GM18499 (cell line): Measurements from ENCODE around the gene DLEC1.
"Not testable (repeated sequence)": the region's sequence is repeated elsewhere in the genome, so short reads cannot be mapped to it uniquely, and the experiment has no call there.

Experiments used
- ATAC-seq: cut with Tn5 transposase; IDR thresholded peaks from one replicate; pipeline ENCODE4 v1.9.1; 2021; ENCODE audit warnings: moderate number of reproducible peaks; ENCODE audit not compliant: insufficient read depth, unreplicated experiment

DLEC1 gene

DNA sequence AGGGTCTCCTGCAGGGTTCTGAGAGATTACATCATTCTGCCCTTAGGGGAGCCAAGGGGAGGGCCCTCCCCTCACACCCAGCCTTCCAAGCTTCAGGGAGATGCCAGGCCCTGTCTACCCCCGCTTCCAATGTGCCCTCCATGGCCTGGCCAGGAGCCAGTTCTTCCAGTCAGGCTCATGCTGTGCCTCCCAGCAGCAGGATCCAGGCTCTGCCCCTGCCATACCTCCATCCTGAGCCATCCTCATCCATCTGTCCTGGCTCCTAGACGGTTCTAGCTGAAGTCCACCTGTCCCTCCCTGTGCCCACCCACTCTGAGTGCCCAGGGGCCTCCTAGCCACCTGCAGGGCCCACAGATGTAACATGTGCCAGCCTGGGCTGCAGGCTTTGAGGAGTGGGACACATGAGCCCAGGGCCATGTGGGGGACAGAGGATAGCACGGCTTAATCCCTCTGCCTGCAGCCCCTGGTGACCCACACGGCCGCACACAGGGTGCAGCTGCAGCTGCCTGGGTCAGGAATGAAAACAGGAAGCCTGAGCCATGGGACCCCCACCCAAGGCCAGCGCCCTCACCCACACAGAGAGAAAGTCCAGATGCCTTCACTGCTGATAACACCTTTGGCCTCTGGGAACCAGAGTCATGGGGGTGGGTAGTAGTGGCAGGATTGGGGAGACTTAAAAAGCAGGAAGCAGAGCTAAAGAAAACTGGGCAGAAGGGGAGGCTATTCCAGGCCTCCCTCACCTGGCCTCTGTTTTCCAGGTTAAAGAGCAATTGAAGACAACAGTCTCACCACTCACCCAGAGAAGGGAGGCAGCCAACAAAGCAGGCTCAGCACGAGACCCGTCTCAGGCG is 21.3 kb upstream of the DLEC1 start:
- no peak for ATAC-seq

DNA sequence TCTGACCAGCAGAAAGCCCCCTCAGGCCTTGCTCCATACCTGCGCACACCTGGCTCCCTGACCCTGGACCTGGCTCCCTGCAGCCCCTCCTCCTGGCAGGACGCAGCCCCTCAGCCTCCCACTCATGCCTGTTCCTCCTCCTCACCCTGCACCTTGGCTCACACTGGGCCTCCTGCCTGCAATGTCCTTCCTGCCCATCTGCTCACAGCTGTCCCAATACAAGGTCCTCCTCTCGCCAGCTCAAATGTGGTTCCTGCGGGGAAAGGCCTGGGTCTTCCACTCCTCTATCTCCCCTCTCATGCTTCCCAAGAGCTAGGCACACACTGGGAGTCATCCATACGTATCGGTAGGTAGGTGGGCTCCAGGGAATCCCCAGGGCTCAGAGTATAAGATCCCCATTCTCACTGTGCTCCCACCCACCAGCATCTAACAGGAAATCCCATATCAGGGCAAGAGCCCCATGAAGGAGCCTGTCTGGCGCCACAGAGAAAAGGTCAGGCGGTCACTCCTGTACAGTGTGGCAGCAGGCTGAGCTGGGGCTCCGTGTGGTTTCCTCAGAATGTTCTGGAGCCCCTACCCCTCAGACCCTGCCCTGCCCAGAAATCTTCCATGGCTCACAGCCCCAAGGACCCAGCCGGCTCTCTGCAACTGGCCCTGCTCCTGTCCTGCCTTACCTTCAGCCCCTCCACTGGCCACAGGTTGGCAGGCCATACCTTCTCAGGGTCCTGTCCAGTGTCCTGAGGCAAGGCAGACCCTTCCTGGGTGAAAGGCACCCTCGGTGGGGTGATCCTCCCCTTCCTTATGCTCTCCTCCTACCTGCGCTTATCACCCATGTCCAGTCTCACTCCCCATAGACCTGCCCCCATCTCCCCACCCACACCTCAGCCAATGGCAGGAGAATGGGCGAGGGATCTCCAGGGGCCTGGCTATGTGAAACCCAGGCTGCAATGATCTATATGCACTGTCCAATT is 20.4 kb upstream of the DLEC1 start:
- ATAC-seq, result no peak

DNA sequence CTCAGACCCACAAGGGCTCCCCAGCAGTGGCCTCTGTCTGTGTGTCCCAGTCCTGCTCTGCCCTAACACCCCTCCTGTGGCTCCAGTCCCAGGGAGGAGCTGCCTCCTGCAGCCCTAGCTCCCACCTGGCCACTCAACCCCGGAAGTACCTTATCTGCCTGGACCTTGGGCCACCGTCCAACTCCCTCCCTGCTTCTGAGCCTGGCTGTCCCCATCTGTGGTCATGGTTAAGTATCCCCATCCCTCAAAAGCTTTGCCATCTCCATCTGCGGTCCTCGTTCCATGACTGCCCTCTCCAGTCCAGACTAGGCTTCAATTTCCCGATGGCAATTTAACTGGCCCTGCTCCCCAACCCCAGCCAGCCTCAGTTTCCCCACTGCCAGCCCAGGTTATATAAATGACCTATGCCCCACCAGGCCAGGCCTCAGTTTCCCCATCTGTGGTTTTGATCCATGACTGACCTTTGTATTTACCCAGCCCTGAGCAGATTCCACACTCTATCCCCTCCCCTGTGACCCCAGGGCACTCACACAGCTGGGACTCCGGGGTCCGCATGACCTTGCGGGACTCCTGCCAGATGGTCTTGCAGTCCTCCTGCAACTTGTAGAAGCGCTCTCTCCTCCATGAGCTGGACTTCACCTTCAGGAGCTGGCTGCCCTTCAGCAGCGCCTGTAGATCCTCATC is 19.2 kb upstream of the DLEC1 start:
- no peak for ATAC-seq

DNA sequence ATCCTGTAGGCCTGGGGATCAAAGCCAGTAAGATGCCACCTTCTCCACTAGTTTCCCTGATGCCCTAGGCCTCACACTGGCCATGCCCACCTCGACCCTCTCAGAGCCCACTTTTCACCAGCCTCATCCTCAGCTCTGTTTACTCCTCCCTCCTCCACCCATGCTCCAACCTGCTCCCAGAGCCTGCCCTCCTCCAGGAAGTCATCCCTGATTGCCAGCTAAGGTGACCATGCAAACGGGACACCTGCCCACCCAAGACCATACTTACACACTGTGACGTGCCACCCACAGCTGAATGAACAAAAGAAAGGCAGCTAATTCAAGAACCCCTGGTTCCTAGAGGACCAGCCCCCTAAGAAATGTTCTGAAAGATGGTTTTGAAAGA is 18.7 kb upstream of the DLEC1 start:
- ATAC-seq, result no peak

DNA sequence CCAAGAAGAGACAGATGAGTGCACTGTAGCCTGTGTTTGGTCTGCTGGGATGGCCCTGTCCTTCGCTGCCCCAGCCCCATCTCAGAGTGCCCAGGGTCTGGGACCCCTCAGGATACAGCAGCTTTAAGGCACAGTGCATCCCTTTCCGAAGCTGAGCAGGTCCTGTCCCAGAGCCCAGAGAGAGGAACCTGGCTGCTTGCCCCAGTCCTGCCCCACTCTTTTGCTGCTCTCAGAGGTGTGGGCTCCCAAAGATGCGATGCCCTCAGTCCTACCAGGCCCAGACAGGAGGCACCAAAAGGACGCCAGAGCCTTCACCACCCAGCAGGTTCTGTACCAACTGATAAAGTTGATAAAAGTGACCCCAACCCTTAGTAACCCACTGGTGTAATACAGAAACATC is 17.8 kb upstream of the DLEC1 start:
- no peak for ATAC-seq

DNA sequence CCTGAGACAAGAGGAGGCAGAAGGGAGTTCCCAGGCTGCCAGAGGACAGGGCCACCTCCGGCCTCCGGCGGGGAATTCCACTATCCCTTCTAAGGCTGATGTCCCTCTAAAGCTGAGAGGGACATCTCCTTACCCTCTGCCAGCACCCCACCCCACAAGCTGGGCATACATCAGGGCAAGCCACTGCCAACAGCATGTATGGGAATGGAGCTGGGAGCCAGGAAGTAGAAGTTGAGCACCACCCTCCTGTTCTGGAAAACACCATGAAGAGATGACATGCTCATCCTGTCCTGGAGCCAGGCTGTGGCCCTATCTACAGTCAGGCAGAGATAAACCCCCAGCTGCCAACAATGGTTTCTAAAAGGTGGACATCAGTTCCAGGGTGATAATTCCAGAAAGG is 16.7 kb upstream of the DLEC1 start:
- ATAC-seq, result no peak

DNA sequence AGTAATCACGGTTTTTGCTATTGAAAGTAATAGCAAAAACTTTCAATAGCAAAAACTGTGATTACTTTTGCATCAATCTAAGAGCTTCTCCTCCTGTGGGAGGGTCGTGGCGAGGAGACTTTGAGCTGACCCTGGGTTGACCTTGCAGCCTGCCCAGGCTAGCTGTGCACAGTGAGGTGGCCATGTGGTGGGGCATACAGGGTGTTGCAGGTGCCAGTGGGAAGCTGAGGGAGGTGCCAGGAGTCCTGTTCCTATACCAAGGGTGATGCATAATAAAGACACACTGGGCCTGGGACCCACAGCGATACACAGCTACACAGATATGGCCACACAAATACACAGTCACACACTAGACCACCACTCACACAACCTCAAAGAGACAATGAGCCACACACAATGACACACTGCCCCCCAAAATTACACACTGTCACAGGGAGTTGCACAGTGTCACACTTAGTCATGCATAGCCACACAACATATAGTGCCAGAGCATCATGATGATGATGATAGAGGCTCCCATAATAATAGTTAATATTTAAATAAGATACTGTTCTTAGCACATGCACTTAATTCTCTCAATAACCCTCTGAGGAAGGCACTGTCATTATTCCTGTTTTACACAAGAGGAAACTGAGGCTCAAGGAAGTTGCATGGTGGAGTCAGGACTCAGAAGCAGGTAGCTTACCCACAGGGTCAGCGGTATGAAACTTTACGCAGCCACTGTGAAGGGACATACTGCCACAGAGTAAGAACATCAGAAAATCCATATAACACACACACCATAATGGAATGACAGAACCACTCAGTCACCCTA is 15.9 kb upstream of the DLEC1 start:
- ATAC-seq, result no peak

DNA sequence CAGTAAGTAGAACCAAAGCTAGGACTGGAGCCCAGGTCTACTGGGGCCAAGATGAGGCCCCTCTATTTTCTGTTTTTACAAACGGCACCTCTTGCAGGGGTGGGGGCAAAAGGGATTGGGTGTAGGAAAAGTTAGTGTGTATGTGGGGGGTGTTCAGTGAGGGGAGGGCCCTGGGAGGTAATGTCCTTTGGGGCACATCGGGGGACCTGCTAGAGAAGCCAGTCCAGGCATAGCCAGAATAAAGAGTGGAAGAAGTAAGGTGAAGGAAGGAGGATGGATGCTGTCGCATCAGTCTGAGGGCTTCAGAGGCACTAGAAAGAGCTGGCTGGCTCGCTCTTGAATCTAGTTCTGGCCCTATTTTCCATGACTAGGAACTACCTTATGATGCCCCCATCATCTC is 12.2 kb upstream of the DLEC1 start:
- no peak for ATAC-seq

DNA sequence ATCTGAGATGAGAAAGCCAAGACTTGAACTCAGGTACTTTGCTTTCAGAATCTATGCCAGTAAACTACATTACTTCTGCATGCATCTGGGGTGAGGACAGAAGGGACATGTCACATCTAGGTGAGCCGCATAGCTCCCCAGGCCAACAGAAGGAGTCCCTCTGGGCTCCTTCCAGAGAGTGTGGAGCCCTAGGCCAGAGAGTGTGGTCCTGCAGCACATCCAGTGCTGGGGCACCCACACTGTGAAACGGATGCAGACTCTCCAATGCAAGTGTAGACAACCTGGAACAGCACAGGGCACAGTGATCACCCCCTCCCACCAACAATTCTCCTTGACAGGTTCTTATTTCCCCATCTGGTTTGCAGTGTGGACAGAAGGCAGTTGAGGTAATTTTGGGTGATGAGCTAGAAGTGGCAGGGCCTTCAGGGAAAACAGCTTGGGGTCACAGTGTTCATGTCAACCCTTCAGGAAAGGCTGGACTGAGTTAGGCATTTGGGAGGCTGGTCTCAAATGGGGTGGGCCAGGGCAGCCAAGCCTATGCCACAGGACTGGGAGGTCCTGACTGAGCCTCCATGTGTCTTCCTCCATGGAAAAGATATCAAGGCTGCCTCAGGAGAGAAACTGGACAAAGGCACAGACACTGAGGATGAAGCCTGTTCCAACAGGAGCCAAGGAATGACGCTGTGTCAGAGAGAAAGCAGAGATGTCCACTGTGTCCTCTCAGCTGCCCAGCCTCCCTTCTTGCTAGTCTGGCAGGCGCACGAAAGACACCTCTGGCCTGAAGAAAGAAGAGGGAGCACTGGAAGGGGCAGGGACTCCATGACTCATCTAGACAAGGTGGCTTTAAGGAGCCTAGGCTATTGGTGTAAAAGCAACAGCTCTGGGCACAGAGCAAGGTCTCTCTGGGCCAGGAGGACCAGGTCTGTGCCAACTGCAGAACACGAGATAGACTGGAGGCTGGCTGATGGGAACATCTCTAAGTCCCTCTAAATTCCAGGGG is 11.2 kb upstream of the DLEC1 start:
- no peak for ATAC-seq

DNA sequence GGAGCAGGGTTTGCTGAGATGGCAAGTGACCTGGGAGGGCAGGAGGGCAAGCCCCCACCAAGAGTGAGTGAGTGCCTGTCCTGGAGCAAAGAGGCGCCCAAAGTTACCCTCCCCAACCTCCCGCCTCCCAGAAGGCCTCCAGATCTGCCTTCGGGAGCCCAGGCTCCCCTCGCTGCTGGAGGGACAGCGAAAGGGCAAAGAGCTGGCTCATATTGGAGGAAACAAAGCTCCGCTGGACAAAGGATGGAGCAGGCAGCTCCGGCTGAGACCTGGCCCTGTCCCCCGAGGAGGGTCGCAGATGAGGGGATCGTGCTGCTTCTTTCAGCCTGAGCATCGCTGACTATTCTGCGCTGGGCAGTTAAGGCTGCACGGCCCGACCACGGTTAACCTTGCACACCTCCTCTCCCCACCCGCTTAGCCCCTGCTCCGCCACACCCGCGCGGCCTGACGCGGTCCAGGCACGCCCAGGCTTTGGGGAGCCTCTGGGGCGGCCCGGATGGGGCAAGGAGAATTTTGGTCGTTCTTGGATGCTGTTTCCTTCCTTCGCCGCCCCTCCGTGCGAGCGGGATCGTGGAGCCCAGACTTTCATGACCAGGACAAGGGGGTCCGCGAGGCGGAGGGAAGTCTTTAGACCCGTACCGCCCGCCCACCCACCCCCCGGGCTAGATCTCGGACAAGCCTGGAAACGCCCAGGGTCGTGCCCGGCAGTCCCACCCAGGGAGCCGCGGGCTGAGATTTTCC is 10.2 kb upstream of the DLEC1 start:
- ATAC-seq, result no peak

DNA sequence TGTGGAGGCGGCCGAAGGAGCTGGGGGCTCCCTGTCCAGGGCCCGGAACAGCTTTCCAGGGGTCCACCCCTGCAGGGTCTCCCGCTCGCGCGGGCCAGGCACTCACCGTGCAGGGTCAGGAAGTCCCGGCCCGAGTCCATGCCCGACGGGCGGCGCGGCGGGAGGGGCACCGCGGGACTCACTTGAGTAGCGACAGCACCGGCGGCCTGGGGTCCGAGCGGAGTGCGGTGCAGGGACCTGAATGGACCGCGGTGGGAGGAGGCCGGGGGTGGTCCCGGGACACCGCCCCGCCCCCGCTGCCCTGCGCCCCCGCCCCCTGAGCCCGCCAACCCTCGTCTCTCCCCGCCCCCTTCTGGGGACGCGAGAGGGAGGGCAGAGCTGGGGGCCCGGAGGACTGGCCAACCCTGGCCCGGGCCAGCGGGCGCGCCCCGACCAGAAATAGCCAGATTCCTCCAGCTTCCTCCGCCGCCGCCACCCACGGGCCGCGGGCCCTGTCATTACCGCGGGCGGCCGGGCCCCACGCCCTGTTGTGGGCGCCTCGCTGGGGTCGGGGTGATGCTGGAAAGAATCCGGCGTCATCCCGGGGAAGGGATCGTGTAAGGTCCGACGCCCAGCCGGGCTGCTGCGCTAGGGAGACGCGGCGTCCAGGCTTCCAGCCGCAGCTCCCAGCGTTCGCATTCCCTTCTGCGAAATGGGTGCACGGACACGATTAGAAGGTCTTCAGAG is 9.4 kb upstream of the DLEC1 start, which contains the start of gene PLCD1:
PLCD1 (minus strand) TSS at position 243 of the 726 bp plus-strand sequence; CDS start at position 140, 103 bp downstream.
- no peak for ATAC-seq

DNA sequence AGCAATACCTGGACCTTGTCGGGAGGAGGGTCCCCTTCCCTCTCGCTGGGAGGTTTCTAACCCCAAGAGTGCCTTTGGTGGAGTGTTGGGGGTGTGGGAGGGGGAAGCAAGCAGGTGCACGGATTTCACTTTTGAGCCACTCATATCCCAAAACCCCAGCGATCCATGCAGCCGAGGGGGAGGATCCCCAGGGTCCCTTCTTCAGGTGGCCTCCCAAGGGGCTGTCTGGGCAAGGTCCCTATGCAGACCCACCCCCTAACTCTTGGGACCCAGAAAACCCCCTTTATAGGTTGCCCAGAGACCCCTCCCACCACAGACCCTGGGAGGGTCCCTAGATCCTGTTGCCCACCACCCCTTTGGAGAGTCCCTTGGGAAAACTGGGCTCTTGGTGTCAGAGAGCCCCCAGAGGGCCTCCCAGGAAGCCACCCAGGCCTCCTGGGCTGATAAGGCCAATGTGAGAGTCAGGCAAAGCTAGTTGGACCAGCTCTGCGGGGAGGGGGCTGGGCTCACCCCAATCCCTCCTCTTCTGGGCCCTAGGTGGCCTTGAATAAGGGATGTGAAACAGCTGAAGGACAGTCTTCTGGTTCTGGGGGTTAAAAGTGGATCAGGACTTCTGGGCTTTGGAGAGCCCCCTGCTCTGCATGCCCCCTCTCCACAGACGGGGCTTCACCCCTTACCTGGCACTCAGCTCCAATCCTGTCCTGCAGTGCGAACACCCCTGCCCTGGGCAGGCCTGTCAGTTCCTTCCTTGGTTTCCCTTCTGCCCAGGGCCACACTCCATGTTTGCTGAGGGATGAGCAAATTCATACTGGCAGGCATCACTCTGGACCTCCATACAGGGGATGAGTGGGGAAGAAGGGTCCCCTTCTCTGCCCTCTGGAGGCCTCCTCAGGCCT is 8.6 kb upstream of the DLEC1 start:
- no peak for ATAC-seq

DNA sequence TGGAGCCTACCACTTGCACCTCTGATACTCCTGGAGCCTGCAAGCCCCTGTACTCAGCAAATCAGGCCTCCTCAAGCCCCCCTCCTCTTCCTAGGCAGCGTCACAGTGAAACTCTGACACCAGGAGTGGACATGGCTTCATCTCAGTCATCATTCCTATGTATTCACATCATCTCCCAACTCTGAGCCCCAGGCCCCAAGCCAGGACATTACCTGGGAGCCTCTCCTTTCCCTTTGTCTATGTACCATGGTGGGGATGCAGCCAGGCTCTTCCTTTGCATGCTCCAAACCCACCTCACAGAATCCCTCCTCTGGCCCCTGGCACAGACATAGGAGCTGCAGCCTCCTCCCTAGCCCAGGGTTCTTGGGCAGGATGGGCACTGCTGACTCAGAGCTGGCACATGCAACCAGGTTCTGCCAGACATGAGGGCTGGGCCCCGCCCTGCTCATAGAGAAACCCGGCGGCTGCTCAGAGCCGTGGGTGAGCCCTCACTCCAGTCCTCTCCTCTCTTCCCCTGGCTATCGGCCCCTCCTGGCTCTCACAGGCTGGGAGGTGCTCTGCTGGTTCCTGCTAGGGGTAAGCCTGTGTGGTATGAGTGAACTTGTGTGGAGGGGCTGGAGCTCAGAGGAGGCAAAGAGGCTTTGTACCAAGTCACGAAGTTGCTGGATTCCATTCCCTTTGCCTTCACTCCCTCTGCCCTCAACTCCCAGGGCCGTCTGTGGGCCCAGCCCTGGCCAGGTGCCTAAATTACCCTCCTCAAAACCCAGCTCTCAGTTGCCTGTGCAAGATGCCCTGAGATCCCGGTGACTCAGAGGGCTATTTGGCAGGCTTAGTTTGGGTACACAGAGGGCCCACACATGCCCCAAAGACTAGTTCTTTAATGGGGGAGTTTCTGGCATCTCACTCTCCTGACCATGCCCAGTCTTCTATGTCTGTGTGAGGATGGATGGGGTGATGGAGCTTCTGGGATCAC is 7.7 kb upstream of the DLEC1 start:
- no peak for ATAC-seq

DNA sequence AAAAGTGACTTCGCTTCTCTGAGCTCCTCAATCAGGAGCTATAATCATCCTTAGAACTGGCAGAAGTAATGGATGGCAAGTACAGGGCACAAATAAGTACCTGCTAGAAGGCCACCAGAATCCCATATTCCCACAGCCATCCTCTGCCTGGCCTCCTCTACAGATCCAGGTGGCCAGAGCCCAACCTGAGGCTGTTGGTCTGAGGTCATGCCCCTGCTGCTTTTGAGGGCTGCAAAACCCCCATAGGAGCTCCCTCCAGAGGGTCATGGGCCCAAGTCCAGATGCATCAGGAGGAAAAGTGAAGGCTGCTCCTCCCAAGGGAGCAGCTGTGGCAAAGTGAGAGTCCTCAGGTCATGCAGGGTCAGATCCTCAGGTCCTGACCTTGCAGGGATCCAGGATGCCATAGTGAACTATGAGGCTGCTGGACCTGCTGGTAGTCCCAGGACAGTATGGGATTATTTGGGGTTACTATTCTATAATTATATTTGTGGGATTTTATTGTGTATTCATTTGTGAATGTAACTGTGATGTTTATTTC is 6.6 kb upstream of the DLEC1 start:
- no peak for ATAC-seq

DNA sequence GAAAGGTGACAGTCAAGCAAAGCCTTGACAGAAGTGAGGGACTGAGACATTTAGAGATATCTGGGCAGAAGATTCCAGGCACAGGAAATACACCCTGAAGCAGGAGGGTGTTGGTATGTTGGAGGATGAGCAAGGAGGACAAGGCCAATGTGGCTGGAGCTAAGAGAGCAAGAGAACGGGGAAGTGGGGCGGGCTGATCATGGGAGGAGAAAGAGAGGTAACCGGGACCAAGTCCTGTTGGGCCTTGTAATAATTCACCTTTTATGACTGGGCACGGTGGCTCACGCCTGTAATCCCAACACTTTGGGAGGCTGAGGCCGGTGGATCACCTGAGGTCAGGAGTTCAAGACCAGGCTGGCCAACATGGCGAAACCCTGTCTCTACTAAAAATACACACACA is 5.4 kb upstream of the DLEC1 start:
- not testable (repeated sequence) for ATAC-seq
